Lower leg skin (tissue), 3 donors: ENCODE measurements around the gene SETD7.

Source experiments
- POLR2A ChIP-seq, 2 donors: fragments of 450-650 bp; IDR thresholded peaks; one replicate each; pipeline ENCODE4 v1.6.1; 2016 to 2017; ENCODE audit warnings: antibody characterized with exemption in 2 of 2, mild to moderate bottlenecking in 1 of 2, moderate library complexity in 1 of 2
- TF ChIP-seq, protein P1 (sequence below), 3 donors: fragments of 450-650 bp; IDR thresholded peaks; one replicate each; pipeline ENCODE4 v1.5.1; 2016; ENCODE audit warnings: antibody characterized with exemption in 3 of 3, mild to moderate bottlenecking in 3 of 3, moderate library complexity in 2 of 3

DNA sequence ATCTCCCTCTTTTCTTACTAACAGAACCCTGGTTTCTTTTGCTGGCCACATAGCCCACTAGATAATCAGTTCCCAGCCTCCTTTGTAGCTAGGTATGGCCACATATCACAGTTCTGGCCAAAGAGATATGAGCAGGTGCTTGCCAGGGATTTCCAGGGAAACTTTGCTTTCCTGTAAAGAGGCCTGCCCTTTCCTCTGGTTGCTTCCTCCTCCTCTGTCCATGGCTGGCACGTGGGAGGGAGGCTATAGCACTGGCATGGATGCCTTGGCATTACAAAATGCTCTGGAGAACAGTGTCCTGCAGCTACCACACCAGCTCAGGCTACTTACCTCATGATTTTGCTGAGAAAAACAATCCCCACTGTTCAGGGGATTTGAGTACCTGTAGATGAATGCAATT is 74.6 kb downstream of the SETD7 start:
- TF ChIP-seq, protein P1, sequence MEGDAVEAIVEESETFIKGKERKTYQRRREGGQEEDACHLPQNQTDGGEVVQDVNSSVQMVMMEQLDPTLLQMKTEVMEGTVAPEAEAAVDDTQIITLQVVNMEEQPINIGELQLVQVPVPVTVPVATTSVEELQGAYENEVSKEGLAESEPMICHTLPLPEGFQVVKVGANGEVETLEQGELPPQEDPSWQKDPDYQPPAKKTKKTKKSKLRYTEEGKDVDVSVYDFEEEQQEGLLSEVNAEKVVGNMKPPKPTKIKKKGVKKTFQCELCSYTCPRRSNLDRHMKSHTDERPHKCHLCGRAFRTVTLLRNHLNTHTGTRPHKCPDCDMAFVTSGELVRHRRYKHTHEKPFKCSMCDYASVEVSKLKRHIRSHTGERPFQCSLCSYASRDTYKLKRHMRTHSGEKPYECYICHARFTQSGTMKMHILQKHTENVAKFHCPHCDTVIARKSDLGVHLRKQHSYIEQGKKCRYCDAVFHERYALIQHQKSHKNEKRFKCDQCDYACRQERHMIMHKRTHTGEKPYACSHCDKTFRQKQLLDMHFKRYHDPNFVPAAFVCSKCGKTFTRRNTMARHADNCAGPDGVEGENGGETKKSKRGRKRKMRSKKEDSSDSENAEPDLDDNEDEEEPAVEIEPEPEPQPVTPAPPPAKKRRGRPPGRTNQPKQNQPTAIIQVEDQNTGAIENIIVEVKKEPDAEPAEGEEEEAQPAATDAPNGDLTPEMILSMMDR (IDR thresholded peaks at IDR 0.05) = no peak
- TF ChIP-seq POLR2A (IDR thresholded peaks at IDR 0.05) = no peak
